ENCODE data around the gene UCP3.

UCP3 gene

GRCh38 chr11:74008373-74009229 is at the start of gene UCP3:
UCP3 (minus strand) TSS chr11:74009085; CDS start chr11:74007042, 2,043 bp downstream.
- Mint-ChIP-seq H3K27ac (peak within 1 kb of the TSS; percentile 86), H3K9me3 (ENCODE audit: low read depth) (no peaks in the 10 kb centered on the region), H3K4me1 (ENCODE audit: low read depth) (peaks cover 91% of the 10 kb centered on the region), H3K27me3 (no peaks in the 10 kb centered on the region), H3K36me3 (peaks cover 4% of the 10 kb centered on the region), H3K4me3 (peak within 1 kb of the TSS; percentile 30)

GRCh38 chr11:74057249-74058151 is 48.6 kb upstream of the UCP3 start:
- Mint-ChIP-seq H3K4me3 (no peak overlapping the region), H3K27me3 (no peaks in the 10 kb centered on the region), H3K36me3 (peaks cover 27% of the 10 kb centered on the region), H3K4me1 (ENCODE audit: low read depth) (peaks cover 1% of the 10 kb centered on the region), H3K9me3 (ENCODE audit: low read depth) (no peaks in the 10 kb centered on the region), H3K27ac (no peak overlapping the region)

- Mint-ChIP-seq H3K9me3 (ENCODE audit: low read depth) (no peaks in the 10 kb centered on the region), H3K4me3 (no peak overlapping the region), H3K27me3 (no peaks in the 10 kb centered on the region), H3K4me1 (ENCODE audit: low read depth) (peaks cover 1% of the 10 kb centered on the region), H3K36me3 (peaks cover 21% of the 10 kb centered on the region), H3K27ac (no peak overlapping the region)
These were observed 47.1 kb upstream of the UCP3 start for GRCh38 chr11:74055938-74056337.

GRCh38 chr11:74050465-74050864 is 41.6 kb upstream of the UCP3 start:
- H3K36me3 Mint-ChIP-seq, result peaks cover 21% of the 10 kb centered on the region
- no peaks in the 10 kb centered on the region for H3K27me3 Mint-ChIP-seq
- H3K4me3 Mint-ChIP-seq, result no peak overlapping the region
- no peaks in the 10 kb centered on the region for H3K9me3 Mint-ChIP-seq (ENCODE audit: low read depth)
- H3K4me1 Mint-ChIP-seq (ENCODE audit: low read depth), result no peaks in the 10 kb centered on the region
- no peak overlapping the region for H3K27ac Mint-ChIP-seq

- Mint-ChIP-seq H3K27ac (no peak overlapping the region), H3K4me1 (ENCODE audit: low read depth) (no peaks in the 10 kb centered on the region), H3K4me3 (no peak overlapping the region), H3K27me3 (no peaks in the 10 kb centered on the region), H3K9me3 (ENCODE audit: low read depth) (no peaks in the 10 kb centered on the region), H3K36me3 (peaks cover 20% of the 10 kb centered on the region)
These were observed 40.1 kb upstream of the UCP3 start for GRCh38 chr11:74048993-74049392.

GRCh38 chr11:74044538-74044937 is 35.7 kb upstream of the UCP3 start:
- Mint-ChIP-seq H3K27ac (no peak overlapping the region), H3K4me1 (ENCODE audit: low read depth) (no peaks in the 10 kb centered on the region), H3K9me3 (ENCODE audit: low read depth) (no peaks in the 10 kb centered on the region), H3K27me3 (no peaks in the 10 kb centered on the region), H3K4me3 (no peak overlapping the region), H3K36me3 (peaks cover 30% of the 10 kb centered on the region)

- Mint-ChIP-seq H3K4me3 (no peak overlapping the region), H3K36me3 (peaks cover 26% of the 10 kb centered on the region), H3K27me3 (no peaks in the 10 kb centered on the region), H3K27ac (no peak overlapping the region), H3K4me1 (ENCODE audit: low read depth) (no peaks in the 10 kb centered on the region), H3K9me3 (ENCODE audit: low read depth) (no peaks in the 10 kb centered on the region)
These were observed 34.6 kb upstream of the UCP3 start for GRCh38 chr11:74043450-74043849.

GRCh38 chr11:74037309-74037708 is 28.4 kb upstream of the UCP3 start:
- Mint-ChIP-seq H3K4me3 (no peak overlapping the region), H3K9me3 (ENCODE audit: low read depth) (no peaks in the 10 kb centered on the region), H3K27ac (no peak overlapping the region), H3K36me3 (peaks cover 23% of the 10 kb centered on the region), H3K27me3 (no peaks in the 10 kb centered on the region), H3K4me1 (ENCODE audit: low read depth) (peaks cover 4% of the 10 kb centered on the region)

- Mint-ChIP-seq H3K36me3 (peaks cover 18% of the 10 kb centered on the region), H3K4me3 (no peak overlapping the region), H3K4me1 (ENCODE audit: low read depth) (peaks cover 20% of the 10 kb centered on the region), H3K9me3 (ENCODE audit: low read depth) (no peaks in the 10 kb centered on the region), H3K27me3 (no peaks in the 10 kb centered on the region), H3K27ac (peak overlapping the region; percentile 62)
These were observed 26.4 kb upstream of the UCP3 start for GRCh38 chr11:74035264-74035663.

GRCh38 chr11:74033046-74033445 is 24.2 kb upstream of the UCP3 start:
- peaks cover 26% of the 10 kb centered on the region for H3K4me1 Mint-ChIP-seq (ENCODE audit: low read depth)
- H3K36me3 Mint-ChIP-seq, result peaks cover 26% of the 10 kb centered on the region
- H3K4me3 Mint-ChIP-seq, result no peak overlapping the region
- no peaks in the 10 kb centered on the region for H3K9me3 Mint-ChIP-seq (ENCODE audit: low read depth)
- H3K27me3 Mint-ChIP-seq, result no peaks in the 10 kb centered on the region
- peak overlapping the region; percentile 6 for H3K27ac Mint-ChIP-seq

- Mint-ChIP-seq H3K4me3 (peak overlapping the region; percentile 1), H3K4me1 (ENCODE audit: low read depth) (peaks cover 26% of the 10 kb centered on the region), H3K36me3 (peaks cover 22% of the 10 kb centered on the region), H3K9me3 (ENCODE audit: low read depth) (no peaks in the 10 kb centered on the region), H3K27me3 (no peaks in the 10 kb centered on the region), H3K27ac (peak overlapping the region; percentile 24)
These were observed 22.1 kb upstream of the UCP3 start for GRCh38 chr11:74030723-74031676.

- H3K9me3 Mint-ChIP-seq (ENCODE audit: low read depth), result no peaks in the 10 kb centered on the region
- no peaks in the 10 kb centered on the region for H3K27me3 Mint-ChIP-seq
- H3K36me3 Mint-ChIP-seq, result peaks cover 27% of the 10 kb centered on the region
- H3K4me1 Mint-ChIP-seq (ENCODE audit: low read depth), result peaks cover 19% of the 10 kb centered on the region
- no peak overlapping the region for H3K4me3 Mint-ChIP-seq
- H3K27ac Mint-ChIP-seq, result no peak overlapping the region
These were observed 16.7 kb upstream of the UCP3 start for GRCh38 chr11:74025467-74026166.

- H3K27ac Mint-ChIP-seq, result peak overlapping the region; percentile 25
- H3K4me3 Mint-ChIP-seq, result no peak overlapping the region
- H3K36me3 Mint-ChIP-seq, result peaks cover 27% of the 10 kb centered on the region
- no peaks in the 10 kb centered on the region for H3K9me3 Mint-ChIP-seq (ENCODE audit: low read depth)
- no peaks in the 10 kb centered on the region for H3K27me3 Mint-ChIP-seq
- H3K4me1 Mint-ChIP-seq (ENCODE audit: low read depth), result peaks cover 16% of the 10 kb centered on the region
These were observed 15.6 kb upstream of the UCP3 start for GRCh38 chr11:74024261-74025029.

Data from activated naive CD8-positive, alpha-beta T cell (primary cell).